ENCODE measurements around the gene KCNK1.

- no peak for TF ChIP-seq SUZ12 (IDR thresholded peaks at IDR 0.05; ENCODE audit: extremely low read depth, insufficient read depth, insufficient read length)
- TF ChIP-seq ZNF274 (IDR thresholded peaks at IDR 0.05; ENCODE audit: low read depth, low read length), result no peak
These were observed 24.6 kb downstream of the KCNK1 start for GRCh38 chr1:233638513-233638912.
